Measurements from ENCODE around the gene GALNT17. TPM values are rescaled to one million over a fixed set of nuclear protein-coding genes. Genes with fewer than 3 reads are reported as not detected.

GALNT17 gene
- total RNA-seq, 2 experiments from 2014 or later: not detected

- intact Hi-C loops (cut with micrococcal nuclease): no loop called here
- ChIA-PET CTCF (no interaction called here), POLR2A (no interaction called here)
- H3K9me3 Mint-ChIP-seq: peaks cover 28% of the 10 kb centered on the region
- H3K27ac Mint-ChIP-seq: no peak overlapping the region
- no peaks in the 10 kb centered on the region for H3K36me3 Mint-ChIP-seq
- DNase-seq: no peak
- H3K27me3 Mint-ChIP-seq: no peaks in the 10 kb centered on the region
- no peak overlapping the region for H3K4me3 Mint-ChIP-seq
- no peaks in the 10 kb centered on the region for H3K4me1 Mint-ChIP-seq (ENCODE audit: low read depth)
Measured at GRCh38 chr7:71220210-71220695, 88.3 kb downstream of the GALNT17 start.

- DNase-seq: no peak
- Mint-ChIP-seq H3K27ac (no peak overlapping the region), H3K36me3 (no peaks in the 10 kb centered on the region), H3K4me1 (ENCODE audit: low read depth) (no peaks in the 10 kb centered on the region), H3K27me3 (no peaks in the 10 kb centered on the region), H3K4me3 (no peak overlapping the region), H3K9me3 (peaks cover 24% of the 10 kb centered on the region)
- ChIA-PET CTCF (no interaction called here), POLR2A (no interaction called here)
- intact Hi-C loops (cut with micrococcal nuclease): no loop called here
Measured at GRCh38 chr7:71221049-71221448, 89.1 kb downstream of the GALNT17 start.

- Mint-ChIP-seq H3K27me3 (no peaks in the 10 kb centered on the region), H3K9me3 (peaks cover 24% of the 10 kb centered on the region), H3K27ac (no peak overlapping the region), H3K4me3 (no peak overlapping the region), H3K36me3 (no peaks in the 10 kb centered on the region), H3K4me1 (ENCODE audit: low read depth) (no peaks in the 10 kb centered on the region)
- POLR2A ChIA-PET: no interaction called here
- intact Hi-C loops (cut with micrococcal nuclease): no loop called here
- CTCF ChIA-PET: no interaction called here
- no peak for DNase-seq
Measured at GRCh38 chr7:71221549-71221948, 89.6 kb downstream of the GALNT17 start.

- POLR2A ChIA-PET: no interaction called here
- intact Hi-C loops (cut with micrococcal nuclease): no loop called here
- Mint-ChIP-seq H3K4me1 (ENCODE audit: low read depth) (no peaks in the 10 kb centered on the region), H3K27me3 (no peaks in the 10 kb centered on the region), H3K36me3 (no peaks in the 10 kb centered on the region), H3K27ac (no peak overlapping the region), H3K4me3 (no peak overlapping the region), H3K9me3 (peaks cover 28% of the 10 kb centered on the region)
- DNase-seq: no peak
- CTCF ChIA-PET: no interaction called here
Measured at GRCh38 chr7:71227126-71227525, 95.2 kb downstream of the GALNT17 start.

- H3K4me1 Mint-ChIP-seq (ENCODE audit: low read depth): no peaks in the 10 kb centered on the region
- H3K9me3 Mint-ChIP-seq: peaks cover 34% of the 10 kb centered on the region
- POLR2A ChIA-PET: no interaction called here
- H3K27me3 Mint-ChIP-seq: no peaks in the 10 kb centered on the region
- CTCF ChIA-PET: no interaction called here
- no peak overlapping the region for H3K4me3 Mint-ChIP-seq
- intact Hi-C loops (cut with micrococcal nuclease): no loop called here
- H3K36me3 Mint-ChIP-seq: no peaks in the 10 kb centered on the region
- DNase-seq: no peak
- H3K27ac Mint-ChIP-seq: no peak overlapping the region
Measured at GRCh38 chr7:71229148-71229547, 97.2 kb downstream of the GALNT17 start.

- H3K4me1 Mint-ChIP-seq (ENCODE audit: low read depth): no peaks in the 10 kb centered on the region
- intact Hi-C loops (cut with micrococcal nuclease): no loop called here
- no peak overlapping the region for H3K27ac Mint-ChIP-seq
- DNase-seq: no peak
- H3K4me3 Mint-ChIP-seq: no peak overlapping the region
- CTCF ChIA-PET: no interaction called here
- no peaks in the 10 kb centered on the region for H3K27me3 Mint-ChIP-seq
- H3K36me3 Mint-ChIP-seq: no peaks in the 10 kb centered on the region
- POLR2A ChIA-PET: no interaction called here
- H3K9me3 Mint-ChIP-seq: peaks cover 34% of the 10 kb centered on the region
Measured at GRCh38 chr7:71229699-71230098, 97.8 kb downstream of the GALNT17 start.

- ChIA-PET CTCF (no interaction called here), POLR2A (no interaction called here)
- H3K27ac Mint-ChIP-seq: no peak overlapping the region
- intact Hi-C loops (cut with micrococcal nuclease): no loop called here
- no peaks in the 10 kb centered on the region for H3K27me3 Mint-ChIP-seq
- no peak for DNase-seq
- H3K36me3 Mint-ChIP-seq: peaks cover 2% of the 10 kb centered on the region
- no peak overlapping the region for H3K4me3 Mint-ChIP-seq
- no peaks in the 10 kb centered on the region for H3K4me1 Mint-ChIP-seq (ENCODE audit: low read depth)
- peaks cover 25% of the 10 kb centered on the region for H3K9me3 Mint-ChIP-seq
Measured at GRCh38 chr7:71235253-71235652, 103.3 kb downstream of the GALNT17 start.

GRCh38 chr7:71236230-71237105, 104.5 kb downstream of the GALNT17 start:
- Mint-ChIP-seq H3K4me3 (no peak overlapping the region), H3K27ac (no peak overlapping the region), H3K27me3 (no peaks in the 10 kb centered on the region), H3K36me3 (peaks cover 2% of the 10 kb centered on the region), H3K4me1 (ENCODE audit: low read depth) (no peaks in the 10 kb centered on the region), H3K9me3 (peaks cover 23% of the 10 kb centered on the region)
- no peak for DNase-seq
- ChIA-PET CTCF (no interaction called here), POLR2A (no interaction called here)
- intact Hi-C loops (cut with micrococcal nuclease): no loop called here

GRCh38 chr7:71237945-71238344, 106.0 kb downstream of the GALNT17 start:
- Mint-ChIP-seq H3K36me3 (peaks cover 2% of the 10 kb centered on the region), H3K27ac (no peak overlapping the region), H3K9me3 (peaks cover 19% of the 10 kb centered on the region), H3K4me3 (no peak overlapping the region), H3K27me3 (no peaks in the 10 kb centered on the region), H3K4me1 (ENCODE audit: low read depth) (no peaks in the 10 kb centered on the region)
- intact Hi-C loops (cut with micrococcal nuclease): no loop called here
- CTCF ChIA-PET: no interaction called here
- no peak for DNase-seq
- POLR2A ChIA-PET: no interaction called here

GRCh38 chr7:71238581-71239295, 106.8 kb downstream of the GALNT17 start:
- Mint-ChIP-seq H3K27ac (no peak overlapping the region), H3K36me3 (peaks cover 2% of the 10 kb centered on the region), H3K4me1 (ENCODE audit: low read depth) (no peaks in the 10 kb centered on the region), H3K4me3 (no peak overlapping the region), H3K27me3 (no peaks in the 10 kb centered on the region), H3K9me3 (peaks cover 24% of the 10 kb centered on the region)
- ChIA-PET POLR2A (no interaction called here), CTCF (no interaction called here)
- DNase-seq: no peak
- intact Hi-C loops (cut with micrococcal nuclease): no loop called here

- Mint-ChIP-seq H3K36me3 (peaks cover 2% of the 10 kb centered on the region), H3K4me3 (no peak overlapping the region), H3K4me1 (ENCODE audit: low read depth) (no peaks in the 10 kb centered on the region), H3K27me3 (no peaks in the 10 kb centered on the region), H3K9me3 (peaks cover 23% of the 10 kb centered on the region), H3K27ac (no peak overlapping the region)
- CTCF ChIA-PET: no interaction called here
- POLR2A ChIA-PET: no interaction called here
- intact Hi-C loops (cut with micrococcal nuclease): no loop called here
- no peak for DNase-seq
Measured at GRCh38 chr7:71239586-71240268, 107.8 kb downstream of the GALNT17 start.

- ChIA-PET CTCF (no interaction called here), POLR2A (no interaction called here)
- H3K27ac Mint-ChIP-seq: no peak overlapping the region
- no peaks in the 10 kb centered on the region for H3K36me3 Mint-ChIP-seq
- H3K27me3 Mint-ChIP-seq: no peaks in the 10 kb centered on the region
- intact Hi-C loops (cut with micrococcal nuclease): no loop called here
- H3K9me3 Mint-ChIP-seq: peaks cover 19% of the 10 kb centered on the region
- no peak for DNase-seq
- H3K4me3 Mint-ChIP-seq: no peak overlapping the region
- no peaks in the 10 kb centered on the region for H3K4me1 Mint-ChIP-seq (ENCODE audit: low read depth)
Measured at GRCh38 chr7:71243736-71244410, 111.9 kb downstream of the GALNT17 start.
